ENCODE measurements around the gene CCIN. TPM values are rescaled to one million over a fixed set of nuclear protein-coding genes. Genes with fewer than 3 reads are reported as not detected.
"Not testable (repeated sequence)": the region's sequence is repeated elsewhere in the genome, so short reads cannot be mapped to it uniquely, and the experiment has no call there.

CCIN gene
- total RNA-seq, 1 donor from 2014 or later, result not detected

GRCh38 chr9:36174731-36175130 lies 5.5 kb downstream of the CCIN start:
- H3K27ac ChIP-seq, result no peak overlapping the region
- no peaks in the 10 kb centered on the region for H3K36me3 ChIP-seq
- no peak overlapping the region for H3K4me3 ChIP-seq
- H3K27me3 ChIP-seq, result no peaks in the 10 kb centered on the region
- H3K4me1 ChIP-seq, result no peaks in the 10 kb centered on the region
- H3K9me3 ChIP-seq, result no peaks in the 10 kb centered on the region
- no peak for TF ChIP-seq CTCF (IDR thresholded peaks at IDR 0.05)
- DNase-seq (ENCODE audit: low spot score in 2 of 2), result no peak
- intact Hi-C loops (cut with DNase I), result no loop called here

- H3K4me1 ChIP-seq; H3K4me3 ChIP-seq; H3K27ac ChIP-seq; H3K9me3 ChIP-seq; DNase-seq (ENCODE audit: low spot score in 2 of 2); H3K36me3 ChIP-seq; H3K27me3 ChIP-seq; intact Hi-C loops (cut with DNase I): not testable (repeated sequence)
Measured at GRCh38 chr9:36175209-36175608, 6.0 kb downstream of the CCIN start.

- H3K27me3 ChIP-seq; H3K36me3 ChIP-seq; H3K4me3 ChIP-seq; H3K9me3 ChIP-seq; intact Hi-C loops (cut with DNase I); DNase-seq (ENCODE audit: low spot score in 2 of 2); H3K4me1 ChIP-seq; H3K27ac ChIP-seq: not testable (repeated sequence)
Measured at GRCh38 chr9:36176496-36176895, 7.3 kb downstream of the CCIN start.

GRCh38 chr9:36177571-36177970 lies 8.4 kb downstream of the CCIN start:
- no peak overlapping the region for H3K27ac ChIP-seq
- no peaks in the 10 kb centered on the region for H3K27me3 ChIP-seq
- DNase-seq (ENCODE audit: low spot score in 2 of 2), result no peak
- TF ChIP-seq CTCF (IDR thresholded peaks at IDR 0.05), result no peak
- intact Hi-C loops (cut with DNase I), result no loop called here
- H3K9me3 ChIP-seq, result no peaks in the 10 kb centered on the region
- no peaks in the 10 kb centered on the region for H3K36me3 ChIP-seq
- H3K4me3 ChIP-seq, result no peak overlapping the region
- H3K4me1 ChIP-seq, result no peaks in the 10 kb centered on the region

- H3K4me1 ChIP-seq; H3K4me3 ChIP-seq; H3K9me3 ChIP-seq; H3K36me3 ChIP-seq; H3K27me3 ChIP-seq; H3K27ac ChIP-seq; intact Hi-C loops (cut with DNase I); DNase-seq (ENCODE audit: low spot score in 2 of 2): not testable (repeated sequence)
Measured at GRCh38 chr9:36180243-36180642, 11.1 kb downstream of the CCIN start.

GRCh38 chr9:36187414-36187813 lies 18.2 kb downstream of the CCIN start:
- no peak overlapping the region for H3K4me3 ChIP-seq
- H3K36me3 ChIP-seq, result no peaks in the 10 kb centered on the region
- H3K27me3 ChIP-seq, result no peaks in the 10 kb centered on the region
- intact Hi-C loops (cut with DNase I), result no loop called here
- no peak overlapping the region for H3K27ac ChIP-seq
- peaks cover 0 to 8% of the 10 kb centered on the region in 2 donors for H3K4me1 ChIP-seq
- no peak for DNase-seq (ENCODE audit: low spot score in 2 of 2)
- TF ChIP-seq CTCF (IDR thresholded peaks at IDR 0.05), result no peak
- no peaks in the 10 kb centered on the region for H3K9me3 ChIP-seq

- DNase-seq (ENCODE audit: low spot score in 2 of 2), result no peak
- H3K36me3 ChIP-seq, result no peaks in the 10 kb centered on the region
- H3K27me3 ChIP-seq, result no peaks in the 10 kb centered on the region
- H3K27ac ChIP-seq, result no peak overlapping the region
- TF ChIP-seq CTCF (IDR thresholded peaks at IDR 0.05), result no peak
- no peaks in the 10 kb centered on the region for H3K9me3 ChIP-seq
- intact Hi-C loops (cut with DNase I), result no loop called here
- peaks cover under 1 to 16% of the 10 kb centered on the region in 2 donors for H3K4me1 ChIP-seq
- no peak overlapping the region for H3K4me3 ChIP-seq
Measured at GRCh38 chr9:36188212-36188611, 19.0 kb downstream of the CCIN start.

All from ascending aorta (tissue), 2 donors.